GM19467 (cell line): ENCODE results near the gene EMX2.

ENCODE experiments used
- ATAC-seq: cut with Tn5 transposase; IDR thresholded peaks from one replicate; pipeline ENCODE4 v1.9.1; 2021; ENCODE audit warnings: mild to moderate bottlenecking, moderate library complexity; ENCODE audit not compliant: unreplicated experiment

EMX2 gene

GRCh38 chr10:117543225-117544003 lies 868 bp downstream of the EMX2 start:
- ATAC-seq: no peak

- no peak for ATAC-seq
Measured at GRCh38 chr10:117544004-117544701, 1.6 kb downstream of the EMX2 start.

GRCh38 chr10:117544711-117545140 lies 2.2 kb downstream of the EMX2 start:
- no peak for ATAC-seq

- ATAC-seq: no peak
Measured at GRCh38 chr10:117545141-117546019, 2.8 kb downstream of the EMX2 start.

GRCh38 chr10:117546020-117546580 lies 3.6 kb downstream of the EMX2 start:
- ATAC-seq: no peak

- no peak for ATAC-seq
Measured at GRCh38 chr10:117546581-117547015, 4.1 kb downstream of the EMX2 start.

- no peak for ATAC-seq
Measured at GRCh38 chr10:117547016-117547715, 4.6 kb downstream of the EMX2 start.

GRCh38 chr10:117547716-117548668 lies 5.4 kb downstream of the EMX2 start:
- ATAC-seq: no peak

- no peak for ATAC-seq
Measured at GRCh38 chr10:117549100-117549585, 6.6 kb downstream of the EMX2 start.

GRCh38 chr10:117550076-117550475 lies 7.5 kb downstream of the EMX2 start:
- ATAC-seq: no peak

GRCh38 chr10:117550599-117551329 lies 8.2 kb downstream of the EMX2 start:
- ATAC-seq: no peak

- ATAC-seq: no peak
Measured at GRCh38 chr10:117551330-117552155, 9.0 kb downstream of the EMX2 start.

- no peak for ATAC-seq
Measured at GRCh38 chr10:117552156-117552631, 9.6 kb downstream of the EMX2 start.

- ATAC-seq: no peak
Measured at GRCh38 chr10:117552701-117553141, 10.2 kb downstream of the EMX2 start.

GRCh38 chr10:117553142-117553814 lies 10.7 kb downstream of the EMX2 start:
- ATAC-seq: no peak

GRCh38 chr10:117553815-117554172 lies 11.2 kb downstream of the EMX2 start:
- no peak for ATAC-seq
